GM12891 (cell line): ENCODE measurements around the gene DNAH10.

Experiments used
- POLR2A ChIP-seq: IDR thresholded peaks from 2 replicates; pipeline ENCODE4 v1.6.1; 2011; ENCODE audit warnings: low read depth, low read length, control low read depth
- POLR2AphosphoS5 ChIP-seq: IDR thresholded peaks from 2 replicates; pipeline ENCODE4 v1.6.1; 2011; ENCODE audit warnings: low read depth, low read length, control low read depth

DNA sequence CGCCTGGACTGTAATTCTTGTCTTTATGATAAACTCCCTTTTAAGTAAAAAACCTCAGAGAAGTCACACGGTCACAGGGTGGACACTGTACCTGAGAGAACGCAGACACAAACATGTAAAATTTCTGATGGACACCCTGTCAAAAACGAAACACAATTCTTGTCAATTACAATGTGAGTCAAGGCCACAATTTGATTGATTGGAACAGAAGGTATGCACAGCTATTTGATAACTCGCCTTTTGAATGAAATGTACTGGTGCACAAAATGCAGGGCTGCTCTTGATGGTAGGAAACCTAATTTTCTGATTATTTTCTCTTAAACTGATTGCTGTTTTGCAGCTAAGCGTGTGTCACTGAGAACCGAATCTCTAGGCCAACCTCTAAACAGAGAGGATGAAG is 9.2 kb downstream of the DNAH10 start:
- no peak for TF ChIP-seq POLR2AphosphoS5
- TF ChIP-seq POLR2A: no peak
